ENCODE results near the gene OR56A1.
"Not testable (repeated sequence)": the region's sequence is repeated elsewhere in the genome, so short reads cannot be mapped to it uniquely, and the experiment has no call there.

- TF ChIP-seq ARHGAP35 (IDR thresholded peaks at IDR 0.05; ENCODE audit: partially characterized antibody); TAF1 (IDR thresholded peaks at IDR 0.05; ENCODE audit: control insufficient read depth, extremely low read depth, insufficient read depth, low read length, severe bottlenecking); POLR2AphosphoS2 (IDR thresholded peaks at IDR 0.05; ENCODE audit: low read length); ZBTB7A (IDR thresholded peaks at IDR 0.05; ENCODE audit: borderline replicate concordance, control insufficient read depth, low read depth, low read length); POLR2AphosphoS5 (IDR thresholded peaks at IDR 0.05; ENCODE audit: control insufficient read depth, insufficient read depth, low read depth, low read length); JUNB (CRISPR knock-in tag; conservative IDR thresholded peaks at IDR 0.05); SAP30 (IDR thresholded peaks at IDR 0.05; ENCODE audit: borderline replicate concordance, insufficient read depth, low read depth, low read length, poor library complexity, severe bottlenecking); SMC3 (conservative IDR thresholded peaks at IDR 0.05; ENCODE audit: insufficient read depth, low read depth, low read length); HMGN3 (IDR thresholded peaks at IDR 0.05; ENCODE audit: borderline replicate concordance, extremely low read depth, insufficient read length, low read depth, low read length); KDM4B (IDR thresholded peaks at IDR 0.05; ENCODE audit: borderline replicate concordance in 2 of 2, low read depth in 1 of 2); MNT (conservative IDR thresholded peaks at IDR 0.05); SMARCC2 (IDR thresholded peaks at IDR 0.05; ENCODE audit: low read depth); ZNF224 (CRISPR knock-in tag; IDR thresholded peaks at IDR 0.05); ETV6 (IDR thresholded peaks at IDR 0.05; ENCODE audit: borderline replicate concordance in 1 of 2, low read depth in 2 of 2, low read length in 1 of 2); ETV6 (CRISPR knock-in tag; IDR thresholded peaks at IDR 0.05; ENCODE audit: borderline replicate concordance): not testable (repeated sequence)
Measured at GRCh38 chr11:6076443-6076842, 45.9 kb upstream of the OR56A1 start.
